Mucosa of descending colon (tissue), 3 donors: ENCODE data around the gene GATAD2B. TPM values are rescaled to one million over a fixed set of nuclear protein-coding genes. Genes with fewer than 3 reads are reported as not detected.

Experiments used
- ATAC-seq: fragments of 200-7000 bp; cut with Tn5 transposase; one replicate; pipeline ENCODE4 v1.9.1; 2020; ENCODE audit warnings: mild to moderate bottlenecking, moderate library complexity
- DNase-seq, 3 donors: peaks; one replicate each; pipeline ENCODE4 v3.0.0-alpha.2; 2020
- H3K36me3 ChIP-seq: fragments of 200-600 bp; one replicate; pipeline ENCODE4 v1.8.0; 2021; ENCODE audit warnings: low read depth, mild to moderate bottlenecking
- H3K4me1 ChIP-seq: fragments of 200-600 bp; one replicate; pipeline ENCODE4 v1.8.0; 2021; ENCODE audit warnings: low read depth, mild to moderate bottlenecking
- H3K4me3 ChIP-seq: fragments of 200-600 bp; one replicate; pipeline ENCODE4 v1.8.0; 2021; ENCODE audit warnings: mild to moderate bottlenecking
- H3K9me3 ChIP-seq: fragments of 200-600 bp; one replicate; pipeline ENCODE4 v1.8.0; 2021; ENCODE audit warnings: mild to moderate bottlenecking
- intact Hi-C, 2 donors: fragments of 100-400 bp; cut with DNase I in 1 of 2; cut with micrococcal nuclease in 1 of 2; formaldehyde crosslinking; loops; one replicate each; pipeline versions ENCODE4 v1.11.0 to v1.11.1; 2022; cut with DNase I, micrococcal nuclease
- total RNA-seq, 3 donors: library from RNA; stranded (reverse); fragmentation: NEBNext Ultra II Directional in 2 of 3; extraction: Animal tissue kit (Norgen Biotek cat#: 25700) in 2 of 3; gene quantifications; one replicate each; pipeline versions ENCODE4 v1.2.1 to v1.2.4, GENCODE V29; 2021 to 2023
- TF ChIP-seq, protein P1 (sequence below): fragments of 200-600 bp; IDR thresholded peaks from one replicate; pipeline ENCODE4 v1.8.0; 2022; ENCODE audit warnings: antibody characterized with exemption, mild to moderate bottlenecking
- donor health status: DM: no; HTN: no; CAD: no; lungs with moderate emphysema.
- donor health status: DM: no; HTN: no; CAD: no.
- donor health status: DM: no; HTN: yes; CAD: no.

The GATAD2B gene
- total RNA-seq, 3 donors from 2014 or later, result 34.4 to 64.8 (median 36.3) TPM

GRCh38 chr1:153928245-153928644 lies 5.5 kb upstream of the GATAD2B start:
- no peak for DNase-seq
- intact Hi-C loops, result no loop called here
- TF ChIP-seq, protein P1, sequence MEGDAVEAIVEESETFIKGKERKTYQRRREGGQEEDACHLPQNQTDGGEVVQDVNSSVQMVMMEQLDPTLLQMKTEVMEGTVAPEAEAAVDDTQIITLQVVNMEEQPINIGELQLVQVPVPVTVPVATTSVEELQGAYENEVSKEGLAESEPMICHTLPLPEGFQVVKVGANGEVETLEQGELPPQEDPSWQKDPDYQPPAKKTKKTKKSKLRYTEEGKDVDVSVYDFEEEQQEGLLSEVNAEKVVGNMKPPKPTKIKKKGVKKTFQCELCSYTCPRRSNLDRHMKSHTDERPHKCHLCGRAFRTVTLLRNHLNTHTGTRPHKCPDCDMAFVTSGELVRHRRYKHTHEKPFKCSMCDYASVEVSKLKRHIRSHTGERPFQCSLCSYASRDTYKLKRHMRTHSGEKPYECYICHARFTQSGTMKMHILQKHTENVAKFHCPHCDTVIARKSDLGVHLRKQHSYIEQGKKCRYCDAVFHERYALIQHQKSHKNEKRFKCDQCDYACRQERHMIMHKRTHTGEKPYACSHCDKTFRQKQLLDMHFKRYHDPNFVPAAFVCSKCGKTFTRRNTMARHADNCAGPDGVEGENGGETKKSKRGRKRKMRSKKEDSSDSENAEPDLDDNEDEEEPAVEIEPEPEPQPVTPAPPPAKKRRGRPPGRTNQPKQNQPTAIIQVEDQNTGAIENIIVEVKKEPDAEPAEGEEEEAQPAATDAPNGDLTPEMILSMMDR, result no peak

GRCh38 chr1:153926405-153926804 lies 3.6 kb upstream of the GATAD2B start:
- no peak for ATAC-seq
- Histone ChIP-seq H3K9me3 (no peaks in the 10 kb centered on the region), H3K4me1 (peaks cover 7% of the 10 kb centered on the region), H3K36me3 (no peaks in the 10 kb centered on the region), H3K4me3 (no peak overlapping the region)
- intact Hi-C loops, result no loop called here
- TF ChIP-seq, protein P1, result no peak
- DNase-seq, result no peak

More at GRCh38 chr1:153928245-153928644, 5.5 kb upstream of the GATAD2B start:
- H3K4me1 ChIP-seq, result peaks cover 4% of the 10 kb centered on the region
- ATAC-seq, result no peak
- no peaks in the 10 kb centered on the region for H3K9me3 ChIP-seq
- no peaks in the 10 kb centered on the region for H3K36me3 ChIP-seq
- no peak overlapping the region for H3K4me3 ChIP-seq

DNA sequence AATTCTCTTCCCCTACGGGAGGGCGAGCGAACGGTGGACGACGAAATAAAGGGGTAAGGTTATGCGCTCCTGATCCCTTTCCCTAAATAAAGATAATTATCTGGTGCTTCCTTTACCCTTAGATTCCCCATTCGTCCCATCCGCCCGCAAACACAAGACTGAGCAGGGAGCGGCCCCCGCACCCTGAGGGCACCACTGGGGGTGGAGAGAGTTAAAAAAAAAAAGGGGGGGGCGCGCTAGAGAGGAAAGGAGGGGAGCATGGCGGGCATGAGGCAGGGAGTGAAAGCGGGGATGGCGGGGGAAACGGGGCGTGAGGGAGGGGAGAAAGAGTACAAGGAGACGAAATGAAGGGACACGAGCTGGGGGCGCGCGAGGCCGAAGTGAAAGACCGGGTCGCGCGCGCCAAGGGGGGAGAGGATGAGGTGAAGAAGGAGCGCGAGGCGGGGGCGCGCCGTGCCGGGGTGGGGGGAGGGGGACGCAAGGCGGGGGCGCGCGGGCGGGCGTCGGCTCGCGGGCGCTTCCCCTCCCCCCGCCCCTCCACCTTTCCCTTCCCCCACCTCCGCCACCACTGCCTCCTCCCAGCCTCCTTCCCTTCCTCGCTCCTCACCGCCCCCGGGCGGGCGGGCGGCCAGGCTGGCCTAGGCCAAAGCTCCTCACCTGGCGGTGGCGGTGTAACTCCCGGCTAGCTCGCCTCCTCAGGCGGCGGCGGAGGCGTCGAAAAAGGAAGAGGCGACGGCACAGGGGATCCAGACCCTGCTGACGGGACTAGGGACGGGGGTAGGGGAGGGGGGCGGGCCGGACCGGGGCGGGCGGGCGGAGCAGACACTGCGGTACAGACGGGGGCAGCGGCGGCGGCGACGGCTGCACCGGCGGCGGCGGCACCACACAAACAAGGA lies 448 bp downstream of the GATAD2B start:
- TF ChIP-seq, protein P1, result no peak
- H3K36me3 ChIP-seq, result no peaks in the 10 kb centered on the region
- no peaks in the 10 kb centered on the region for H3K9me3 ChIP-seq
- peaks cover 23% of the 10 kb centered on the region for H3K4me1 ChIP-seq
- ATAC-seq (peak; percentile 59), DNase-seq (peak in 2 of 3 donors; percentile 53 to 78)
- intact Hi-C loops, result no loop called here
- H3K4me3 ChIP-seq, result peak overlapping the region; percentile 61

DNA sequence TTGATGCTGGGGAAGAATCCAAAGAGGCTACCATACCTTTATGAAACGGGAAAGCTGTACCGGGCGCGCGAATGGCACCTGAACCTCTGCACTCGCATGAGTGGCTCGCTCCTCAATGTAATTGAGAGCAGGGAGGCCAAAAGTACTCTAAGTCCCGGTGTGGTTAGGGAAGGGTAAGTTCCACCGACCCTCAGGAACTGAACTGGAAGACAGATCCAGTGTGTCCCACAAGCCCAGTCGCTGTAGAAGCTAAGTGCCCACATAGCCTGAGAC lies 1.0 kb downstream of the GATAD2B start:
- ATAC-seq (no peak), DNase-seq (peak in 2 of 3 donors; percentile 25 to 42)
- Histone ChIP-seq H3K4me3 (peak overlapping the region; percentile 61), H3K36me3 (no peaks in the 10 kb centered on the region), H3K4me1 (peaks cover 23% of the 10 kb centered on the region), H3K9me3 (no peaks in the 10 kb centered on the region)
- TF ChIP-seq, protein P1, result no peak
- intact Hi-C loops, result no loop called here

DNA sequence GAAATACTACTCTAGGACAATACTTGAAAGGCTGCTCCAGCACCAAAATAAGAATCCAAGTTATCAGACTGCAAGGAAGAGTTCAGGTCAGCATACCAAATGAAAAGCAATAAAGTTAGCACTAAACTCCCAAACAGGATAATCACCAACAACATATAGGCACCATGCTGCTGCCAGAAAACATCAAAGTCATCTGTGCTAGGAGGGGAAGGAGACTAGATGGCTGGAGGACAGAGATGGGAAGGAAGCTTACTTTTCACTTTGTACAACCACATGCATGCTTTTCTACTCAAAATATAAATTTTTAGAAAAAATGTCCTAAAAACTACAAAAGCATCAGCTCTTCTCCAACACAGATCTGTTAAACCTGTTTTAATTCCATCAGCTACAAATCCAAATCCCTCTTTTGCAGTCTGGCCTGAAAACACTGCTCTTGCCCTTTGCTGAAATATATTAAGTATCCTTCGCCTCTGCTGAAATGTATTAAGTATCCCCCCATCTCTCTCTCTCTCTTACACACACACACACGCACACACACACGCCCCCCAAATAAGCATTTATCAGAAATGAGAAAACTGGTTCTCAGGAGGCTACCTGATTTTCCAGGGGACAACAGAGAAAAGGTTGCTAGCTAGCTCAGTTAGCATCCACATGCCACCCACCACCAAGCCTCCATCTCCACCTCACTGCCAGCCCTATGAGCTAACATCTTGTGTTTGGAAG lies 1.5 kb downstream of the GATAD2B start:
- H3K4me3 ChIP-seq, result peak overlapping the region; percentile 61
- no peaks in the 10 kb centered on the region for H3K36me3 ChIP-seq
- H3K9me3 ChIP-seq, result no peaks in the 10 kb centered on the region
- intact Hi-C loops, result no loop called here
- ATAC-seq, result no peak
- DNase-seq, result no peak
- TF ChIP-seq, protein P1, result no peak
- H3K4me1 ChIP-seq, result peaks cover 23% of the 10 kb centered on the region
